Measurements from ENCODE around the gene FMC1.

GRCh38 chr7:139366400-139366799 lies 25.3 kb downstream of the FMC1 start:
- TF ChIP-seq EZH2phosphoT487 (IDR thresholded peaks at IDR 0.05; ENCODE audit: borderline replicate concordance): no peak
- TF ChIP-seq CTCF (conservative IDR thresholded peaks at IDR 0.05; ENCODE audit: low read length): no peak
